Endodermal cell (in vitro differentiated cells): ENCODE measurements around the gene CEP295NL. TPM values are rescaled to one million over a fixed set of nuclear protein-coding genes. Genes with fewer than 3 reads are reported as not detected.
"Not testable (repeated sequence)": the region's sequence is repeated elsewhere in the genome, so short reads cannot be mapped to it uniquely, and the experiment has no call there.

Source experiments
- DNase-seq: peaks from one replicate; pipeline ENCODE4 v3.0.0-alpha.2; 2017
- H3K27ac ChIP-seq: 2 replicates; pipeline ENCODE4 v1.5.1; 2013; ENCODE audit warnings: mild to moderate bottlenecking, low read depth, low read length, moderate library complexity
- H3K27me3 ChIP-seq: 2 replicates; pipeline ENCODE4 v1.6.1; 2013; ENCODE audit warnings: mild to moderate bottlenecking, low read length, moderate library complexity; ENCODE audit not compliant: insufficient read depth, control insufficient read depth, poor library complexity, severe bottlenecking
- H3K36me3 ChIP-seq: 2 replicates; pipeline ENCODE4 v1.7.0; 2013; ENCODE audit warnings: mild to moderate bottlenecking, low read length, moderate library complexity; ENCODE audit not compliant: control insufficient read depth, insufficient read depth
- H3K4me1 ChIP-seq: one replicate; pipeline ENCODE4 v1.7.0; 2013; ENCODE audit warnings: low read length; ENCODE audit not compliant: control insufficient read depth, insufficient read depth
- H3K4me3 ChIP-seq: 2 replicates; pipeline ENCODE4 v1.5.1; 2013; ENCODE audit warnings: mild to moderate bottlenecking, low read length, moderate library complexity
- H3K9ac ChIP-seq: 2 replicates; pipeline ENCODE4 v1.6.1; 2013; ENCODE audit warnings: mild to moderate bottlenecking, low read length, moderate library complexity; ENCODE audit not compliant: poor library complexity, severe bottlenecking; ENCODE audit errors: extremely low read depth
- H3K9me3 ChIP-seq: 2 replicates; pipeline ENCODE4 v1.6.1; 2013; ENCODE audit warnings: mild to moderate bottlenecking, low read length, moderate library complexity; ENCODE audit not compliant: control insufficient read depth
- H3K27ac Mint-ChIP-seq: 2 replicates; pipeline ENCODE4 v1.8.0; 2020; ENCODE audit warnings: mixed read lengths
- H3K27me3 Mint-ChIP-seq: 2 replicates; pipeline ENCODE4 v1.8.0; 2021; ENCODE audit warnings: mild to moderate bottlenecking, mixed read lengths; ENCODE audit not compliant: insufficient read depth
- H3K36me3 Mint-ChIP-seq: 2 replicates; pipeline ENCODE4 v1.8.0; 2020; ENCODE audit warnings: low read depth, mixed read lengths
- H3K4me1 Mint-ChIP-seq: 2 replicates; pipeline ENCODE4 v1.8.0; 2020; ENCODE audit warnings: mixed read lengths
- H3K4me3 Mint-ChIP-seq: 2 replicates; pipeline ENCODE4 v1.8.0; 2020; ENCODE audit warnings: mild to moderate bottlenecking, moderate library complexity, mixed read lengths
- H3K9me3 Mint-ChIP-seq: 2 replicates; pipeline ENCODE4 v1.8.0; 2020; ENCODE audit warnings: mild to moderate bottlenecking, mixed read lengths
- CTCF ChIP-seq: fragments of 200-600 bp; sonication (generic); conservative IDR thresholded peaks from 2 replicates; pipeline ENCODE4 v1.5.0; 2021; ENCODE audit warnings: antibody characterized with exemption, mild to moderate bottlenecking
- WGBS, 2 experiments: methylation state at CpG; one replicate each; pipeline versions ENCODE4 v1.1.5 to v1.1.7; 2013; ENCODE audit warnings: missing lambda C conversion rate in 2 of 2, mixed read lengths in 1 of 2; ENCODE audit not compliant: insufficient coverage in 1 of 2, insufficient read length in 1 of 2; 5-methylcytosine and 5-hydroxymethylcytosine counted together
- total RNA-seq, 2 donors: library from RNA; stranded (reverse); fragmentation: NEBNext Ultra II Directional in 1 of 2; extraction: Animal tissue kit (Norgen Biotek cat#: 25700) in 1 of 2; gene quantifications; 2 replicates in 1 of 2; 3 replicates in 1 of 2; pipeline ENCODE4 v1.2.1, GENCODE V29; 2021

Gene CEP295NL
- total RNA-seq, 2 donors from 2014 or later = 0.97 to 2.2 TPM

GRCh38 chr17:78870621-78871020 is 32.4 kb downstream of the CEP295NL start:
- Histone ChIP-seq H3K9ac (no peak overlapping the region), H3K4me1 (peaks cover 3% of the 10 kb centered on the region), H3K36me3 (peaks cover 14% of the 10 kb centered on the region), H3K27ac (no peak overlapping the region), H3K9me3 (no peaks in the 10 kb centered on the region), H3K27me3 (no peaks in the 10 kb centered on the region), H3K4me3 (no peak overlapping the region)
- H3K4me3 Mint-ChIP-seq = no peak overlapping the region
- no peaks in the 10 kb centered on the region for H3K9me3 Mint-ChIP-seq
- no peak overlapping the region for H3K27ac Mint-ChIP-seq
- H3K4me1 Mint-ChIP-seq = peaks cover 6% of the 10 kb centered on the region
- H3K27me3 Mint-ChIP-seq = no peaks in the 10 kb centered on the region
- 83 to 89% methylated on average over 9 to 15 of the region's 15 CpGs for WGBS, 2 experiments
- DNase-seq = no peak
- H3K36me3 Mint-ChIP-seq = peaks cover 47% of the 10 kb centered on the region
- TF ChIP-seq CTCF = no peak

- Mint-ChIP-seq H3K9me3 (no peaks in the 10 kb centered on the region), H3K27ac (no peak overlapping the region), H3K27me3 (no peaks in the 10 kb centered on the region), H3K36me3 (peaks cover 49% of the 10 kb centered on the region), H3K4me1 (no peaks in the 10 kb centered on the region), H3K4me3 (no peak overlapping the region)
- no peak overlapping the region for H3K4me3 ChIP-seq
- no peaks in the 10 kb centered on the region for H3K9me3 ChIP-seq
- H3K4me1 ChIP-seq = peaks cover 3% of the 10 kb centered on the region
- WGBS, 2 experiments = 74 to 100% methylated on average over 2 to 5 of the region's 7 CpGs
- DNase-seq = no peak
- no peak overlapping the region for H3K9ac ChIP-seq
- H3K27ac ChIP-seq = no peak overlapping the region
- no peaks in the 10 kb centered on the region for H3K27me3 ChIP-seq
- no peak for TF ChIP-seq CTCF
- H3K36me3 ChIP-seq = peaks cover 14% of the 10 kb centered on the region
These were observed 34.6 kb downstream of the CEP295NL start for GRCh38 chr17:78868391-78868790.

- H3K9ac ChIP-seq, H3K27ac ChIP-seq, H3K27me3 ChIP-seq, H3K4me3 ChIP-seq, DNase-seq, H3K4me1 Mint-ChIP-seq, H3K4me1 ChIP-seq, H3K27ac Mint-ChIP-seq, H3K27me3 Mint-ChIP-seq, H3K9me3 ChIP-seq, H3K9me3 Mint-ChIP-seq, H3K4me3 Mint-ChIP-seq: not testable (repeated sequence)
- WGBS, 2 experiments = 90 to 95% methylated on average over 3 of the region's 3 CpGs
- peaks cover 12% of the 10 kb centered on the region for H3K36me3 ChIP-seq
- H3K36me3 Mint-ChIP-seq = peaks cover 50% of the 10 kb centered on the region
These were observed 36.0 kb downstream of the CEP295NL start for GRCh38 chr17:78867046-78867445.

- no peak overlapping the region for H3K27ac ChIP-seq
- peak; percentile 93 for TF ChIP-seq CTCF
- DNase-seq = peak; percentile 99
- H3K4me3 Mint-ChIP-seq = no peak overlapping the region
- no peaks in the 10 kb centered on the region for H3K9me3 ChIP-seq
- H3K36me3 Mint-ChIP-seq = peaks cover 51% of the 10 kb centered on the region
- H3K36me3 ChIP-seq = peaks cover 9% of the 10 kb centered on the region
- no peak overlapping the region for H3K4me3 ChIP-seq
- H3K9ac ChIP-seq = no peak overlapping the region
- H3K4me1 ChIP-seq = peaks cover 3% of the 10 kb centered on the region
- H3K4me1 Mint-ChIP-seq = no peaks in the 10 kb centered on the region
- H3K27me3 Mint-ChIP-seq = no peaks in the 10 kb centered on the region
- no peak overlapping the region for H3K27ac Mint-ChIP-seq
- 39 to 50% methylated on average over 11 to 19 of the region's 19 CpGs for WGBS, 2 experiments
- no peaks in the 10 kb centered on the region for H3K9me3 Mint-ChIP-seq
- no peaks in the 10 kb centered on the region for H3K27me3 ChIP-seq
These were observed 37.2 kb downstream of the CEP295NL start for GRCh38 chr17:78865682-78866390.
